Neural crest cell (in vitro differentiated cells): ENCODE measurements around the gene FGF12. TPM values are rescaled to one million over a fixed set of nuclear protein-coding genes. Genes with fewer than 3 reads are reported as not detected.

Source experiments
- DNase-seq: peaks from one replicate; pipeline ENCODE4 v3.0.0; 2021; ENCODE audit warnings: low read depth, mixed read lengths, low spot score
- H3K27ac Mint-ChIP-seq: one replicate; pipeline ENCODE4 v1.8.0; 2021; ENCODE audit warnings: mild to moderate bottlenecking, mixed read lengths; ENCODE audit not compliant: unreplicated experiment
- H3K27me3 Mint-ChIP-seq: 2 replicates; pipeline ENCODE4 v1.8.0; 2021; ENCODE audit warnings: low read depth, mild to moderate bottlenecking, mixed read lengths
- H3K36me3 Mint-ChIP-seq: 2 replicates; pipeline ENCODE4 v1.8.0; 2021; ENCODE audit warnings: low read depth, mild to moderate bottlenecking, mixed read lengths
- H3K4me1 Mint-ChIP-seq: 2 replicates; pipeline ENCODE4 v1.8.0; 2021; ENCODE audit warnings: mixed read lengths
- H3K4me3 Mint-ChIP-seq: one replicate; pipeline ENCODE4 v1.8.0; 2021; ENCODE audit warnings: mild to moderate bottlenecking, mixed read lengths
- H3K9me3 Mint-ChIP-seq: 2 replicates; pipeline ENCODE4 v1.8.0; 2021; ENCODE audit warnings: mixed read lengths
- CTCF ChIP-seq: fragments of 200-600 bp; sonication (generic); conservative IDR thresholded peaks from 2 replicates; pipeline ENCODE4 v1.5.0; 2021; ENCODE audit warnings: antibody characterized with exemption, mild to moderate bottlenecking
- total RNA-seq: library from RNA; stranded (reverse); gene quantifications from 2 replicates; pipeline ENCODE4 v1.2.1, GENCODE V29; 2021

FGF12 gene
- total RNA-seq, 1 donor from 2014 or later = 4.0 TPM

- no peaks in the 10 kb centered on the region for H3K36me3 Mint-ChIP-seq
Measured at GRCh38 chr3:192515664-192516045, 211.7 kb downstream of the FGF12 start.

GRCh38 chr3:192514754-192515663 lies 212.3 kb downstream of the FGF12 start:
- Mint-ChIP-seq H3K27me3 (peaks cover 90% of the 10 kb centered on the region), H3K9me3 (no peaks in the 10 kb centered on the region), H3K4me3 (peak overlapping the region; percentile 87), H3K27ac (no peak overlapping the region), H3K4me1 (peaks cover 15% of the 10 kb centered on the region), H3K36me3 (no peaks in the 10 kb centered on the region)
- TF ChIP-seq CTCF = peak; percentile 62
- DNase-seq = peak; percentile 29

More at GRCh38 chr3:192515664-192516045, 211.7 kb downstream of the FGF12 start:
- no peak for DNase-seq
- TF ChIP-seq CTCF = no peak
- Mint-ChIP-seq H3K27ac (no peak overlapping the region), H3K27me3 (peaks cover 89% of the 10 kb centered on the region), H3K4me1 (peaks cover 15% of the 10 kb centered on the region), H3K9me3 (no peaks in the 10 kb centered on the region), H3K4me3 (peak overlapping the region; percentile 87)

- no peak overlapping the region for H3K27ac Mint-ChIP-seq
- no peaks in the 10 kb centered on the region for H3K36me3 Mint-ChIP-seq
- DNase-seq = peak; percentile 46
- peak; percentile 47 for TF ChIP-seq CTCF
- H3K4me1 Mint-ChIP-seq = peaks cover 15% of the 10 kb centered on the region
- peaks cover 91% of the 10 kb centered on the region for H3K27me3 Mint-ChIP-seq
- H3K4me3 Mint-ChIP-seq = peak overlapping the region; percentile 78
- H3K9me3 Mint-ChIP-seq = no peaks in the 10 kb centered on the region
Measured at GRCh38 chr3:192514081-192514753, 213.1 kb downstream of the FGF12 start.

- Mint-ChIP-seq H3K27me3 (peaks cover 47% of the 10 kb centered on the region), H3K36me3 (no peaks in the 10 kb centered on the region), H3K9me3 (no peaks in the 10 kb centered on the region), H3K4me3 (no peak overlapping the region), H3K4me1 (no peaks in the 10 kb centered on the region), H3K27ac (no peak overlapping the region)
- DNase-seq = no peak
- no peak for TF ChIP-seq CTCF
Measured at GRCh38 chr3:192505731-192506130, 221.6 kb downstream of the FGF12 start.

GRCh38 chr3:192501401-192501800 lies 225.9 kb downstream of the FGF12 start:
- Mint-ChIP-seq H3K27ac (no peak overlapping the region), H3K4me3 (no peak overlapping the region), H3K36me3 (no peaks in the 10 kb centered on the region), H3K9me3 (no peaks in the 10 kb centered on the region), H3K27me3 (peaks cover 17% of the 10 kb centered on the region), H3K4me1 (no peaks in the 10 kb centered on the region)
- TF ChIP-seq CTCF = no peak
- no peak for DNase-seq
